CD14-positive monocyte (primary cell): ENCODE measurements around the gene HMMR. TPM values are rescaled to one million over a fixed set of nuclear protein-coding genes. Genes with fewer than 3 reads are reported as not detected.

Source experiments
- DNase-seq, 3 donors: peaks; one replicate each; pipeline ENCODE4 v3.0.0-alpha.2; 2011 to 2022
- H2AFZ ChIP-seq: 2 replicates; pipeline ENCODE4 v1.6.0; 2012; ENCODE audit warnings: mild to moderate bottlenecking, low read depth, low read length, inconsistent platforms; ENCODE audit not compliant: insufficient read depth, poor library complexity, severe bottlenecking
- H3K27ac ChIP-seq, 2 donors: 1 replicate in 1 of 2; 2 replicates in 1 of 2; pipeline ENCODE4 v1.5.1; 2012 to 2013; ENCODE audit warnings: low read length in 2 of 2, control low read depth in 1 of 2, inconsistent platforms in 1 of 2, low read depth in 1 of 2, mild to moderate bottlenecking in 1 of 2
- H3K27me3 ChIP-seq, 2 donors: one replicate each; pipeline versions ENCODE4 v1.6.0 to v1.6.1; 2011 to 2013; ENCODE audit warnings: low read length in 2 of 2; ENCODE audit not compliant: control insufficient read depth in 2 of 2, insufficient read depth in 2 of 2
- H3K36me3 ChIP-seq, 2 donors: replicated peaks in 1 of 2; 1 replicate in 1 of 2; 2 replicates in 1 of 2; pipeline versions ENCODE4 v1.5.1 to v1.6.1; 2012 to 2013; ENCODE audit warnings: low read length in 2 of 2, control low read depth in 1 of 2, inconsistent platforms in 1 of 2, mild to moderate bottlenecking in 1 of 2; ENCODE audit not compliant: insufficient read depth in 2 of 2, control insufficient read depth in 1 of 2
- H3K4me1 ChIP-seq, 2 donors: 1 replicate in 1 of 2; 2 replicates in 1 of 2; pipeline versions ENCODE4 v1.5.1 to v1.6.1; 2012 to 2013; ENCODE audit warnings: low read length in 2 of 2, control low read depth in 1 of 2, inconsistent platforms in 1 of 2, mild to moderate bottlenecking in 1 of 2, moderate library complexity in 1 of 2; ENCODE audit not compliant: insufficient read depth in 2 of 2, control insufficient read depth in 1 of 2
- H3K4me2 ChIP-seq: replicated peaks from 2 replicates; pipeline ENCODE3; 2012; ENCODE audit warnings: low read length, moderate library complexity, mild to moderate bottlenecking; ENCODE audit not compliant: poor library complexity, severe bottlenecking; ENCODE audit errors: extremely low read depth
- H3K4me3 ChIP-seq, 3 experiments: fragments of 200-600 bp in 1 of 3; sonication (generic) in 1 of 3; replicated peaks in 1 of 3; 1 replicate in 2 of 3; 2 replicates in 1 of 3; pipeline ENCODE4 v1.5.1; 2011 to 2013; ENCODE audit warnings: low read length in 3 of 3, mild to moderate bottlenecking in 3 of 3, control low read depth in 2 of 3, low read depth in 2 of 3, inconsistent platforms in 1 of 3, moderate library complexity in 1 of 3
- H3K79me2 ChIP-seq: 2 replicates; pipeline ENCODE4 v1.6.0; 2012; ENCODE audit warnings: mild to moderate bottlenecking, control low read depth, inconsistent platforms, low read length, moderate library complexity; ENCODE audit not compliant: insufficient read depth
- H3K9ac ChIP-seq: 2 replicates; pipeline ENCODE4 v1.6.0; 2017; ENCODE audit warnings: low read length, mild to moderate bottlenecking; ENCODE audit not compliant: insufficient read depth, poor library complexity, severe bottlenecking
- H3K9me3 ChIP-seq, 2 donors: replicated peaks in 1 of 2; 1 replicate in 1 of 2; 2 replicates in 1 of 2; pipeline versions ENCODE4 v1.5.1 to v1.6.1; 2012 to 2013; ENCODE audit warnings: low read length in 2 of 2, control low read depth in 1 of 2; ENCODE audit not compliant: control insufficient read depth in 1 of 2, insufficient read depth in 1 of 2
- H4K20me1 ChIP-seq: 2 replicates; pipeline ENCODE4 v1.6.0; 2012; ENCODE audit warnings: mild to moderate bottlenecking, low read length, control low read depth, moderate library complexity; ENCODE audit not compliant: insufficient read depth
- H3K27ac Mint-ChIP-seq, 7 donors: one replicate each; pipeline ENCODE4 v1.8.0; 2020; ENCODE audit warnings: mild to moderate bottlenecking in 7 of 7, mixed read lengths in 7 of 7, moderate library complexity in 6 of 7, inconsistent platforms in 2 of 7
- H3K27me3 Mint-ChIP-seq, 3 donors: one replicate each; pipeline ENCODE4 v1.8.0; 2021 to 2022; ENCODE audit warnings: low read depth in 3 of 3, mild to moderate bottlenecking in 3 of 3, mixed read lengths in 3 of 3, moderate library complexity in 3 of 3, inconsistent platforms in 1 of 3
- H3K36me3 Mint-ChIP-seq, 2 donors: one replicate each; pipeline ENCODE4 v1.8.0; 2020; ENCODE audit warnings: mixed read lengths in 2 of 2, inconsistent platforms in 1 of 2, mild to moderate bottlenecking in 1 of 2
- H3K4me1 Mint-ChIP-seq: one replicate; pipeline ENCODE4 v1.8.0; 2020; ENCODE audit warnings: mild to moderate bottlenecking, mixed read lengths
- H3K4me3 Mint-ChIP-seq, 2 donors: one replicate each; pipeline ENCODE4 v1.8.0; 2020; ENCODE audit warnings: mild to moderate bottlenecking in 2 of 2, mixed read lengths in 2 of 2, moderate library complexity in 1 of 2
- H3K9me3 Mint-ChIP-seq, 7 donors: one replicate each; pipeline ENCODE4 v1.8.0; 2020 to 2022; ENCODE audit warnings: mixed read lengths in 7 of 7, mild to moderate bottlenecking in 6 of 7, moderate library complexity in 6 of 7, inconsistent platforms in 2 of 7
- WGBS: methylation state at CpG from one replicate; pipeline ENCODE4 v1.1.5; 2013; ENCODE audit warnings: missing lambda C conversion rate; ENCODE audit not compliant: insufficient coverage; 5-methylcytosine and 5-hydroxymethylcytosine counted together
- intact Hi-C, 2 donors: fragments of 100-400 bp; cut with micrococcal nuclease; formaldehyde crosslinking; loops; one replicate each; pipeline versions ENCODE4 v1.15.0 to v1.15.1; 2023
- polyA plus RNA-seq, 3 donors: library from polyadenylated mRNA; depleted of rRNA in 1 of 3; unstranded in 2 of 3; stranded (reverse) in 1 of 3; fragments of 300-500 nt in 2 of 3; fragments of >200 nt in 1 of 3; fragmentation: Illumina TruSeq in 2 of 3; gene quantifications; 1 replicate in 2 of 3; 2 replicates in 1 of 3; pipeline ENCODE4 v1.2.3, GENCODE V29; 2012 to 2021
- TF ChIP-seq, protein P1 (sequence below): fragments of 200-600 bp; IDR thresholded peaks from one replicate; pipeline ENCODE4 v1.8.0; 2022; ENCODE audit warnings: antibody characterized with exemption, mild to moderate bottlenecking

The HMMR gene
- polyA plus RNA-seq, 3 donors = 0.29 TPM; not detected in 2

GRCh38 chr5:163439092-163439425 is 21.4 kb upstream of the HMMR start:
- H3K4me3 ChIP-seq = peak overlapping the region in 1 of 3 experiments; percentile 4
- peaks cover 3% of the 10 kb centered on the region for H4K20me1 ChIP-seq
- H3K27me3 ChIP-seq = no peaks in the 10 kb centered on the region
- H3K36me3 Mint-ChIP-seq = peaks cover 21 to 28% of the 10 kb centered on the region in 2 donors
- no peaks in the 10 kb centered on the region for H3K9me3 ChIP-seq
- peaks cover 17 to 28% of the 10 kb centered on the region in 2 donors for H3K4me1 ChIP-seq
- TF ChIP-seq, protein P1, sequence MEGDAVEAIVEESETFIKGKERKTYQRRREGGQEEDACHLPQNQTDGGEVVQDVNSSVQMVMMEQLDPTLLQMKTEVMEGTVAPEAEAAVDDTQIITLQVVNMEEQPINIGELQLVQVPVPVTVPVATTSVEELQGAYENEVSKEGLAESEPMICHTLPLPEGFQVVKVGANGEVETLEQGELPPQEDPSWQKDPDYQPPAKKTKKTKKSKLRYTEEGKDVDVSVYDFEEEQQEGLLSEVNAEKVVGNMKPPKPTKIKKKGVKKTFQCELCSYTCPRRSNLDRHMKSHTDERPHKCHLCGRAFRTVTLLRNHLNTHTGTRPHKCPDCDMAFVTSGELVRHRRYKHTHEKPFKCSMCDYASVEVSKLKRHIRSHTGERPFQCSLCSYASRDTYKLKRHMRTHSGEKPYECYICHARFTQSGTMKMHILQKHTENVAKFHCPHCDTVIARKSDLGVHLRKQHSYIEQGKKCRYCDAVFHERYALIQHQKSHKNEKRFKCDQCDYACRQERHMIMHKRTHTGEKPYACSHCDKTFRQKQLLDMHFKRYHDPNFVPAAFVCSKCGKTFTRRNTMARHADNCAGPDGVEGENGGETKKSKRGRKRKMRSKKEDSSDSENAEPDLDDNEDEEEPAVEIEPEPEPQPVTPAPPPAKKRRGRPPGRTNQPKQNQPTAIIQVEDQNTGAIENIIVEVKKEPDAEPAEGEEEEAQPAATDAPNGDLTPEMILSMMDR = no peak
- H3K27me3 Mint-ChIP-seq = no peaks in the 10 kb centered on the region
- intact Hi-C loops = no loop called here
- no peak overlapping the region for H3K9ac ChIP-seq
- H3K4me3 Mint-ChIP-seq = no peak overlapping the region
- H3K4me1 Mint-ChIP-seq = peaks cover 27% of the 10 kb centered on the region
- no peak overlapping the region for H2AFZ ChIP-seq
- no peaks in the 10 kb centered on the region for H3K9me3 Mint-ChIP-seq
- H3K36me3 ChIP-seq = peaks cover 31 to 41% of the 10 kb centered on the region in 2 donors
- peak overlapping the region in 1 of 7 donors; percentile 52 for H3K27ac Mint-ChIP-seq
- H3K27ac ChIP-seq = peak overlapping the region in 1 of 2 donors; percentile 92
- peaks cover 34% of the 10 kb centered on the region for H3K79me2 ChIP-seq
- DNase-seq = no peak
- 50% methylated on average over 1 of the region's 2 CpGs for WGBS
- H3K4me2 ChIP-seq = no peak overlapping the region

GRCh38 chr5:163440954-163441353 is 19.5 kb upstream of the HMMR start:
- Histone ChIP-seq H3K36me3 (peaks cover 49 to 60% of the 10 kb centered on the region in 2 donors), H3K27me3 (no peaks in the 10 kb centered on the region), H4K20me1 (peaks cover 3% of the 10 kb centered on the region), H3K9me3 (no peaks in the 10 kb centered on the region), H3K4me1 (peaks cover 17 to 28% of the 10 kb centered on the region in 2 donors), H3K79me2 (peaks cover 34% of the 10 kb centered on the region), H3K4me3 (no peak overlapping the region), H3K9ac (no peak overlapping the region), H3K27ac (no peak overlapping the region), H3K4me2 (no peak overlapping the region), H2AFZ (no peak overlapping the region)
- peaks cover 27% of the 10 kb centered on the region for H3K4me1 Mint-ChIP-seq
- no peak overlapping the region for H3K4me3 Mint-ChIP-seq
- intact Hi-C loops = no loop called here
- WGBS = no CpG with 5 or more reads among the region's 3 CpGs
- H3K27me3 Mint-ChIP-seq = no peaks in the 10 kb centered on the region
- DNase-seq = no peak
- H3K36me3 Mint-ChIP-seq = peaks cover 30 to 42% of the 10 kb centered on the region in 2 donors
- H3K27ac Mint-ChIP-seq = peak overlapping the region in 1 of 7 donors; percentile 15
- TF ChIP-seq, protein P1 = no peak
- no peaks in the 10 kb centered on the region for H3K9me3 Mint-ChIP-seq
